SK-N-SH (cell line): Measurements from ENCODE around the gene LENEP. TPM values are rescaled to one million over a fixed set of nuclear protein-coding genes. Genes with fewer than 3 reads are reported as not detected.

Experiments used
- CTCF ChIA-PET: fragments of 300-600, 350-600 bp; formaldehyde crosslinking; extraction: SDS; loops from one replicate; lab custom pipeline; 2021; lab: Yijun Ruan, JAX
- POLR2A ChIA-PET: fragments of 350-600 bp; sonication (Branson Sonifier 250); formaldehyde crosslinking; extraction: SDS; loops from one replicate; lab custom pipeline; 2020; ENCODE audit warnings: antibody characterized with exemption, inconsistent platforms; lab: Yijun Ruan, JAX
- DNase-seq: peaks from one replicate; pipeline ENCODE4 v3.0.0; 2012
- H2AFZ ChIP-seq: fragments of 200-600 bp; sonication (generic); 2 replicates; pipeline ENCODE4 v1.8.1; 2016; ENCODE audit warnings: antibody characterized with exemption, mild to moderate bottlenecking, low read depth
- H3F3A ChIP-seq: fragments of 200-600 bp; sonication (generic); replicated peaks from 2 replicates; pipeline ENCODE3; 2016; ENCODE audit warnings: antibody characterized with exemption, mild to moderate bottlenecking; ENCODE audit not compliant: insufficient read depth
- H3K27ac ChIP-seq, 2 experiments: fragments of 200-500 bp in 1 of 2; fragments of 200-600 bp in 1 of 2; sonication (Bioruptor generic) in 1 of 2; sonication (generic), shearing (Covaris generic) in 1 of 2; 2 replicates each; pipeline versions ENCODE4 v1.5.1 to v1.6.1; 2014 to 2016; ENCODE audit warnings: low read depth in 2 of 2, inconsistent platforms in 1 of 2, low read length in 1 of 2, mild to moderate bottlenecking in 1 of 2, mixed read lengths in 1 of 2
- H3K27me3 ChIP-seq: fragments of 200-600 bp; sonication (generic), shearing (Covaris generic); 2 replicates; pipeline ENCODE4 v1.6.1; 2016; ENCODE audit warnings: mixed run types; ENCODE audit not compliant: insufficient read depth
- H3K36me3 ChIP-seq, 2 experiments: fragments of 200-500 bp in 1 of 2; fragments of 200-600 bp in 1 of 2; sonication (Bioruptor generic) in 1 of 2; sonication (generic) in 1 of 2; replicated peaks in 1 of 2; 2 replicates each; pipeline versions ENCODE3 to v1.5.1; 2014 to 2016; ENCODE audit warnings: low read length in 1 of 2, mild to moderate bottlenecking in 1 of 2; ENCODE audit not compliant: insufficient read depth in 2 of 2, control insufficient read depth in 1 of 2
- H3K4me1 ChIP-seq, 2 experiments: fragments of 200-500 bp in 1 of 2; fragments of 200-600 bp in 1 of 2; sonication (Bioruptor generic) in 1 of 2; sonication (generic), shearing (Covaris generic) in 1 of 2; 2 replicates each; pipeline versions ENCODE4 v1.5.1 to v1.6.1; 2014 to 2016; ENCODE audit warnings: low read depth in 1 of 2, low read length in 1 of 2, mixed run types in 1 of 2; ENCODE audit not compliant: insufficient read depth in 2 of 2, control insufficient read depth in 1 of 2
- H3K4me2 ChIP-seq: fragments of 200-600 bp; sonication (generic), shearing (Covaris generic); 2 replicates; pipeline ENCODE4 v1.6.1; 2017; ENCODE audit warnings: mixed run types
- H3K4me3 ChIP-seq, 2 experiments: fragments of 200-500 bp in 1 of 2; fragments of 200-600 bp in 1 of 2; sonication (Bioruptor generic) in 1 of 2; sonication (generic), shearing (Covaris generic) in 1 of 2; 2 replicates each; pipeline versions ENCODE4 v1.5.1 to v1.8.1; 2014 to 2016; ENCODE audit warnings: low read depth in 2 of 2, inconsistent platforms in 1 of 2, low read length in 1 of 2, mild to moderate bottlenecking in 1 of 2, mixed read lengths in 1 of 2, moderate library complexity in 1 of 2
- H3K79me2 ChIP-seq: fragments of 200-600 bp; sonication (generic); 2 replicates; pipeline ENCODE4 v1.8.1; 2017; ENCODE audit warnings: mild to moderate bottlenecking; ENCODE audit not compliant: insufficient read depth
- H3K9ac ChIP-seq: fragments of 200-600 bp; sonication (generic); 2 replicates; pipeline ENCODE4 v1.6.1; 2017; ENCODE audit warnings: mixed run types
- H3K9me2 ChIP-seq: fragments of 200-600 bp; sonication (generic); 2 replicates; pipeline ENCODE4 v1.6.1; 2017; ENCODE audit warnings: mixed run types
- H3K9me3 ChIP-seq: fragments of 200-600 bp; sonication (generic); 2 replicates; pipeline ENCODE4 v1.6.1; 2017; ENCODE audit warnings: mixed run types, mild to moderate bottlenecking, moderate library complexity
- H4K20me1 ChIP-seq: fragments of 200-600 bp; sonication (generic); 2 replicates; pipeline ENCODE4 v1.6.1; 2017; ENCODE audit warnings: mild to moderate bottlenecking, mixed run types; ENCODE audit not compliant: insufficient read depth
- ELF1 ChIP-seq: IDR thresholded peaks from 2 replicates; pipeline ENCODE4 v1.4.0; 2012
- FOXJ3 ChIP-seq: sonication (generic); formaldehyde crosslinking; IDR thresholded peaks from 2 replicates; pipeline ENCODE4 v1.5.1; 2020; ENCODE audit warnings: mild to moderate bottlenecking, missing genetic modification reagents
- MEF2A ChIP-seq: IDR thresholded peaks from 2 replicates; pipeline ENCODE4 v1.4.0; 2012; ENCODE audit warnings: low read depth, borderline replicate concordance
- NRF1 ChIP-seq: IDR thresholded peaks from 2 replicates; pipeline ENCODE4 v1.6.1; 2012; ENCODE audit warnings: low read depth, mild to moderate bottlenecking, low read length
- RAD21 ChIP-seq: IDR thresholded peaks from 2 replicates; pipeline ENCODE4 v1.6.1; 2012; ENCODE audit warnings: mild to moderate bottlenecking, low read length
- RCOR1 ChIP-seq: fragments of 150-350 bp; IDR thresholded peaks from 2 replicates; pipeline ENCODE4 v1.6.1; 2017; ENCODE audit warnings: antibody characterized with exemption, low read length
- RFX5 ChIP-seq: IDR thresholded peaks from 2 replicates; pipeline ENCODE4 v1.6.1; 2012; ENCODE audit warnings: mild to moderate bottlenecking, improper control_type of control experiment, low read length
- RXRA ChIP-seq: IDR thresholded peaks from 2 replicates; pipeline ENCODE4 v1.4.0; 2012; ENCODE audit warnings: low read depth, mild to moderate bottlenecking, borderline replicate concordance
- SMC3 ChIP-seq: IDR thresholded peaks from 2 replicates; pipeline ENCODE4 v1.6.1; 2012; ENCODE audit warnings: low read depth, low read length, improper control_type of control experiment
- TAF1 ChIP-seq: IDR thresholded peaks from 2 replicates; pipeline ENCODE4 v1.6.1; 2012; ENCODE audit warnings: low read depth, mild to moderate bottlenecking, low read length, moderate library complexity, borderline replicate concordance
- TEAD4 ChIP-seq: IDR thresholded peaks from 2 replicates; pipeline ENCODE4 v1.4.0; 2012; ENCODE audit warnings: mild to moderate bottlenecking, borderline replicate concordance; ENCODE audit not compliant: insufficient read depth
- WGBS: methylation state at CpG from one replicate; pipeline ENCODE4 v1.1.6; 2017; ENCODE audit warnings: low lambda C conversion rate; 5-methylcytosine and 5-hydroxymethylcytosine counted together
- polyA plus RNA-seq, 3 experiments: library from polyadenylated mRNA; depleted of rRNA; stranded (reverse); fragments of >200 nt; gene quantifications; 2 replicates each; pipeline ENCODE4 v1.2.3, GENCODE V29; 2012
- TF ChIP-seq, protein P1 (sequence below): IDR thresholded peaks from 2 replicates; pipeline ENCODE4 v1.4.0; 2012; ENCODE audit warnings: low read depth, borderline replicate concordance
- TF ChIP-seq, protein P2 (sequence below): fragments of 200-600 bp; sonication (generic); IDR thresholded peaks from 2 replicates; pipeline ENCODE4 v1.6.1; 2017; ENCODE audit warnings: antibody characterized with exemption, mild to moderate bottlenecking, moderate library complexity
- TF ChIP-seq, protein P3 (sequence below): IDR thresholded peaks from 2 replicates; pipeline ENCODE4 v1.6.1; 2012; ENCODE audit warnings: mild to moderate bottlenecking, low read depth, low read length, moderate library complexity
- TF ChIP-seq, protein P4 (sequence below): IDR thresholded peaks from 2 replicates; pipeline ENCODE4 v1.4.0; 2012; ENCODE audit warnings: low read depth, borderline replicate concordance

The LENEP gene
- polyA plus RNA-seq, 1 of the 3 experiments (the other 2 are of a cell fraction), result not detected

DNA sequence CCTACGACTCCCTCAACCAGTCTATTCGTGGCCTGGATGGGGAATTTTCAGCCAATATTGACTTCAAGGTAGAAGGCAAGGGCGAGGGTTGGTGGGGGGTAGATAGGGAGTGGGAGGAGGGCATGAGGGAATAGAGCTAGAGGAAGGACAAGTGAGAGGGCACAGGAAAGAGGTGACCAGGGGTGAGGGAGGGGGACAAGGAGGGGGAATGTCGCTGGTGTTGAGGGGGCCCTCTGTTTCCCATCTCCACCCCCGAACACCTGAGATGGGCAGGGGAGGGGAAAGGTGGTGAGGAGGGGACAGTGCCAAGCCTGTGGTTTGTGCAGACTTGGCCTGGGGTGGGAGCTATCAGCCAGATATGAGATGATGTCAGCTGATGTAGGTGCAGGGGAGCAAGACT is 49.4 kb downstream of the LENEP start:
- POLR2A ChIA-PET, result interaction anchor here (1.7 kb wide), 1 partner anchor 39 kb away, joined by 5 read pairs; no protein-coding TSS in a partner anchor
- DNase-seq, result no peak
- H3K36me3 ChIP-seq, result no peaks in the 10 kb centered on the region
- H2AFZ ChIP-seq, result no peak overlapping the region
- no peaks in the 10 kb centered on the region for H4K20me1 ChIP-seq
- no peaks in the 10 kb centered on the region for H3K79me2 ChIP-seq
- H3F3A ChIP-seq, result no peaks in the 10 kb centered on the region
- TF ChIP-seq FOXJ3 (CRISPR knock-in tag), result no peak
- TF ChIP-seq, protein P1, sequence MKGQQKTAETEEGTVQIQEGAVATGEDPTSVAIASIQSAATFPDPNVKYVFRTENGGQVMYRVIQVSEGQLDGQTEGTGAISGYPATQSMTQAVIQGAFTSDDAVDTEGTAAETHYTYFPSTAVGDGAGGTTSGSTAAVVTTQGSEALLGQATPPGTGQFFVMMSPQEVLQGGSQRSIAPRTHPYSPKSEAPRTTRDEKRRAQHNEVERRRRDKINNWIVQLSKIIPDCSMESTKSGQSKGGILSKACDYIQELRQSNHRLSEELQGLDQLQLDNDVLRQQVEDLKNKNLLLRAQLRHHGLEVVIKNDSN, result no peak
- TF ChIP-seq NRF1, result no peak
- TF ChIP-seq, protein P2, sequence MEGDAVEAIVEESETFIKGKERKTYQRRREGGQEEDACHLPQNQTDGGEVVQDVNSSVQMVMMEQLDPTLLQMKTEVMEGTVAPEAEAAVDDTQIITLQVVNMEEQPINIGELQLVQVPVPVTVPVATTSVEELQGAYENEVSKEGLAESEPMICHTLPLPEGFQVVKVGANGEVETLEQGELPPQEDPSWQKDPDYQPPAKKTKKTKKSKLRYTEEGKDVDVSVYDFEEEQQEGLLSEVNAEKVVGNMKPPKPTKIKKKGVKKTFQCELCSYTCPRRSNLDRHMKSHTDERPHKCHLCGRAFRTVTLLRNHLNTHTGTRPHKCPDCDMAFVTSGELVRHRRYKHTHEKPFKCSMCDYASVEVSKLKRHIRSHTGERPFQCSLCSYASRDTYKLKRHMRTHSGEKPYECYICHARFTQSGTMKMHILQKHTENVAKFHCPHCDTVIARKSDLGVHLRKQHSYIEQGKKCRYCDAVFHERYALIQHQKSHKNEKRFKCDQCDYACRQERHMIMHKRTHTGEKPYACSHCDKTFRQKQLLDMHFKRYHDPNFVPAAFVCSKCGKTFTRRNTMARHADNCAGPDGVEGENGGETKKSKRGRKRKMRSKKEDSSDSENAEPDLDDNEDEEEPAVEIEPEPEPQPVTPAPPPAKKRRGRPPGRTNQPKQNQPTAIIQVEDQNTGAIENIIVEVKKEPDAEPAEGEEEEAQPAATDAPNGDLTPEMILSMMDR, result no peak
- no peak for TF ChIP-seq RCOR1
- no peak for TF ChIP-seq TAF1
- TF ChIP-seq SMC3, result no peak
- TF ChIP-seq ELF1, result no peak
- TF ChIP-seq TEAD4, result no peak
- TF ChIP-seq, protein P3, sequence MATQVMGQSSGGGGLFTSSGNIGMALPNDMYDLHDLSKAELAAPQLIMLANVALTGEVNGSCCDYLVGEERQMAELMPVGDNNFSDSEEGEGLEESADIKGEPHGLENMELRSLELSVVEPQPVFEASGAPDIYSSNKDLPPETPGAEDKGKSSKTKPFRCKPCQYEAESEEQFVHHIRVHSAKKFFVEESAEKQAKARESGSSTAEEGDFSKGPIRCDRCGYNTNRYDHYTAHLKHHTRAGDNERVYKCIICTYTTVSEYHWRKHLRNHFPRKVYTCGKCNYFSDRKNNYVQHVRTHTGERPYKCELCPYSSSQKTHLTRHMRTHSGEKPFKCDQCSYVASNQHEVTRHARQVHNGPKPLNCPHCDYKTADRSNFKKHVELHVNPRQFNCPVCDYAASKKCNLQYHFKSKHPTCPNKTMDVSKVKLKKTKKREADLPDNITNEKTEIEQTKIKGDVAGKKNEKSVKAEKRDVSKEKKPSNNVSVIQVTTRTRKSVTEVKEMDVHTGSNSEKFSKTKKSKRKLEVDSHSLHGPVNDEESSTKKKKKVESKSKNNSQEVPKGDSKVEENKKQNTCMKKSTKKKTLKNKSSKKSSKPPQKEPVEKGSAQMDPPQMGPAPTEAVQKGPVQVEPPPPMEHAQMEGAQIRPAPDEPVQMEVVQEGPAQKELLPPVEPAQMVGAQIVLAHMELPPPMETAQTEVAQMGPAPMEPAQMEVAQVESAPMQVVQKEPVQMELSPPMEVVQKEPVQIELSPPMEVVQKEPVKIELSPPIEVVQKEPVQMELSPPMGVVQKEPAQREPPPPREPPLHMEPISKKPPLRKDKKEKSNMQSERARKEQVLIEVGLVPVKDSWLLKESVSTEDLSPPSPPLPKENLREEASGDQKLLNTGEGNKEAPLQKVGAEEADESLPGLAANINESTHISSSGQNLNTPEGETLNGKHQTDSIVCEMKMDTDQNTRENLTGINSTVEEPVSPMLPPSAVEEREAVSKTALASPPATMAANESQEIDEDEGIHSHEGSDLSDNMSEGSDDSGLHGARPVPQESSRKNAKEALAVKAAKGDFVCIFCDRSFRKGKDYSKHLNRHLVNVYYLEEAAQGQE, result no peak
- no peak for TF ChIP-seq RFX5
- no peak for TF ChIP-seq MEF2A
- TF ChIP-seq, protein P4, sequence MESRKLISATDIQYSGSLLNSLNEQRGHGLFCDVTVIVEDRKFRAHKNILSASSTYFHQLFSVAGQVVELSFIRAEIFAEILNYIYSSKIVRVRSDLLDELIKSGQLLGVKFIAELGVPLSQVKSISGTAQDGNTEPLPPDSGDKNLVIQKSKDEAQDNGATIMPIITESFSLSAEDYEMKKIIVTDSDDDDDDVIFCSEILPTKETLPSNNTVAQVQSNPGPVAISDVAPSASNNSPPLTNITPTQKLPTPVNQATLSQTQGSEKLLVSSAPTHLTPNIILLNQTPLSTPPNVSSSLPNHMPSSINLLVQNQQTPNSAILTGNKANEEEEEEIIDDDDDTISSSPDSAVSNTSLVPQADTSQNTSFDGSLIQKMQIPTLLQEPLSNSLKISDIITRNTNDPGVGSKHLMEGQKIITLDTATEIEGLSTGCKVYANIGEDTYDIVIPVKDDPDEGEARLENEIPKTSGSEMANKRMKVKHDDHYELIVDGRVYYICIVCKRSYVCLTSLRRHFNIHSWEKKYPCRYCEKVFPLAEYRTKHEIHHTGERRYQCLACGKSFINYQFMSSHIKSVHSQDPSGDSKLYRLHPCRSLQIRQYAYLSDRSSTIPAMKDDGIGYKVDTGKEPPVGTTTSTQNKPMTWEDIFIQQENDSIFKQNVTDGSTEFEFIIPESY, result no peak
- no peak for TF ChIP-seq RAD21
- no peak for TF ChIP-seq RXRA
- CTCF ChIA-PET, result interaction anchor here (1.0 to 26.0 kb wide), 7 partner anchors 8 to 125 kb away, joined by 3 to 573 read pairs (median 25); partner anchors contain the start of genes ADAM15, EFNA3 and EFNA4
- no peak overlapping the region for H3K4me3 ChIP-seq
- H3K4me1 ChIP-seq, result peaks cover 7 to 12% of the 10 kb centered on the region in 2 experiments; a peak in 1 of 4 replicates
- no peak overlapping the region for H3K9ac ChIP-seq
- H3K27ac ChIP-seq, result no peak overlapping the region
- H3K9me3 ChIP-seq, result no peaks in the 10 kb centered on the region
- no peaks in the 10 kb centered on the region for H3K27me3 ChIP-seq
- H3K9me2 ChIP-seq, result no peaks in the 10 kb centered on the region
- 63% methylated on average over 5 of the region's 5 CpGs for WGBS
- H3K4me2 ChIP-seq, result no peak overlapping the region
